Left colon (tissue), 2 donors: ENCODE data around the gene LRRTM1. TPM values are rescaled to one million over a fixed set of nuclear protein-coding genes. Genes with fewer than 3 reads are reported as not detected.

Source experiments
- ATAC-seq: fragments of 200-7000 bp; cut with Tn5 transposase; one replicate; pipeline ENCODE4 v1.9.1; 2020; ENCODE audit warnings: mild to moderate bottlenecking, moderate library complexity
- DNase-seq, 2 donors: peaks; one replicate each; pipeline ENCODE4 v3.0.0-alpha.2; 2020
- intact Hi-C, 2 donors: fragments of 100-400 bp; cut with DNase I in 1 of 2; cut with micrococcal nuclease in 1 of 2; formaldehyde crosslinking; loops; one replicate each; pipeline versions ENCODE4 v1.11.2 to v1.14.0; 2022; cut with DNase I, micrococcal nuclease
- total RNA-seq, 2 donors: library from RNA; stranded (reverse); fragmentation: NEBNext Ultra II Directional; extraction: Animal tissue kit (Norgen Biotek cat#: 25700); gene quantifications; one replicate each; pipeline ENCODE4 v1.2.1, GENCODE V29; 2021
- donor health status: DM: no; HTN: no; CAD: no.
- donor health status: DM: yes; HTN: yes; CAD: no.

The LRRTM1 gene
- total RNA-seq, 2 donors from 2014 or later, result 0.21 to 0.34 TPM

DNA sequence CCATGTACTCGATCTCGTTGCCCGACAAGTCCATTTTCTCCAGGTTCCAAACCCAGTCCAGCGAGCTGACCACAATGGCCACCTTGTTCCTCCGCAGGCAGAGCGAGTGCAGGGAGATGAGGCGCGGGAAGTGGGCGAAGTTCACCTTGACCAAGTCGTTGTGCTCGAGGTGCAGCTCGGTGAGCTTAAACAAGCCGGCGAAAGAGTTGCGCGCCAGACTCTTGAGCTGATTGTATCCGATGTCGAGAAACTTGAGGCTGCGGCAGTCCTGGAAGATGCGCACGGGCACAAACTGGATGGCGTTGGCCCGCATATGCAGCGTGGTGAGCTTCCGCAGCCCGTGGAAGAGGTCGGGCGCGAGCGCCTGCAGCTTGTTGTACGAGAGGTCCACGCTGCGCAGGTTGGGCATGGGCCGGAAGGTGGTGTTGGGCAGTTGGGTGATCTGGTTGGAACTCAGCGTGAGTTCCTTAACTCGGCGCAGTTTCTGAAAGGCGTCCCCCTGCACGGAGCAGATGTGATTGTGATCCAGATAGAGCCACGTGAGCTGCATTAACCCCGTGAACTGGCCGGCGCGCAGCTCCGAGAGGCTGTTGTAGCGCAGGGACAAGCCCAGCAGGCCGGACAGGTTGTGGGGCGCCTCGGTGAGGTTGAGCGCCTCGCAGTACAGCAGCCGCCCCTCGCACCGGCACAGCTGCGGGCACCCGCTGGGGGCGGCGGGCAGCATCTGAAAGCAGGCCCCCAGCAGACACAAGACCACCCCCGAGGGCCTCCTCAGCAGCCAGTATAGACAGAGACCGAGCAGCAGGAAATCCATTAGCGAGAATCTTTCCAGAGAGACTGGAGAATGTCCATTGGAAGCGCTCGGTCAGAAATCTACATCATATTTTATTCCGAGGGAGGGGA lies 1.3 kb downstream of the LRRTM1 start:
- peak; percentile 34 for ATAC-seq
- DNase-seq, result peak in 1 of 2 donors; percentile 7
- intact Hi-C loops, result no loop called here

DNA sequence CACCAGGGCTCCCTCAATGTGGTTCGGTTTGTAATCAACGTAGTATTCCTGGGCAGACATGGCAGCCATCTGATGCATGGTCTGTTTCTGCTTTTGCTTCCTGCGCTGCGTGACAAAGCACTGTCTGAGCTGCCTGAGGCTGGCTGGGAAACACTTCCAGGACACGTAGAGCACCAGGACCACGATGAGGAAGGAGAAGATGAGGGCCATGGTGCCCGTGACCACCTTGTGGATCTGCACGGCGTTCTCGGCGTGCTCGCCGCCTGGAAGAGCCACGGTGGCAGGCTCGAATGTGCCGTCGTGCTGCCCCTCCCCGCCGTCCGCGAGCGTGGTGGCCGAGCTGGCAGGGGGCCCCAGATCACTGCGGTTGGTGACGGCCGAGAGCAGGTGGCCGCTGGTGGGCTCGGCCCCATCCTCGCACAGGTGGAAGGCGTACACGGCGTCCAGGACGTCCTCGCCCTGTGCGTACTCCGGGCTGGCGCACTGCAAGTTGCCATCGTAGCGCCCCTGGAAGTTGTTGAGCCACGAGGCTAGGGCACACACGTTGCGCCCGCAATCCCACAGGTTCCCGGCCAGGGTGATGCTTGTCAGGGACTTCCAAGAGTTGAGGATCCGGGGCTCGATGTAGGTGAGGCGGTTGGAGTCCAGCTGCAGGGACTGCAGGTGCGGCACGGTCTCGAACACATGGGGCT lies 2.1 kb downstream of the LRRTM1 start:
- intact Hi-C loops, result no loop called here
- DNase-seq (no peak), ATAC-seq (no peak)

DNA sequence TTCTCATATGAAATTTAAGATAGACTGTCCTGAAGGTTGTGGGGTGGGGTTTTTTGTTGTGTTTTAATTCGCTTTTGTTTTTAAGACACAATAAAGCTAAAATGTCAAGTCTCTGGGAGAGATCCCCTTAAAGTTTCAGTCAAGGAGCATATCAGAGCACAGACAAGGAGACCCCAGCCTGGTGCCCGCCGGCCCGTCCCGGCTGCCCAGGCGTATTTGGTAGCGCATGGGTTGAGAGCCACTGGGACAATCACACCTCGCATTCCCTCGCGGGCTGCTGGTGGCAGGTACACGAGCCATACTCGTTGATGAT lies 2.6 kb downstream of the LRRTM1 start:
- ATAC-seq, result no peak
- DNase-seq, result no peak
- intact Hi-C loops, result no loop called here

DNA sequence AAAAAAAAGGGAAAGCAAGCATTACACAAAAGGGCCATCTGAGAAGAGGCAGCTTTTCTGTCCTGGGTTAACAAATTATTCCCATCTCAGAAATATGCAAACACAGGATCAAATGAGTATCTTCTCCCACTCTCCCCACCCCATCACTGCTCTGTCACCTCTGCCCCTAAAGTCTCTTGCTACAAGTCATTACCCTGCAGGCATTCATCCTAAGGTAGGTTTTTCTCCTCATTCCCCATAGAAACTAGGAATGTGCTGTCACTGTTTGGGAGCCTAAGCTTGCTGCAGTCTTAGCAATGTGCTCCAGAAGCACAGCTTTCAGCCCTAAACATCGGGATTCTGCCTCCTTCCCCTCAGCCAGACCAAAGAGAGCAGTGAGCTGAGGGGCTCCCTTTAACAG lies 3.6 kb downstream of the LRRTM1 start:
- DNase-seq, result no peak
- intact Hi-C loops, result no loop called here
- no peak for ATAC-seq

DNA sequence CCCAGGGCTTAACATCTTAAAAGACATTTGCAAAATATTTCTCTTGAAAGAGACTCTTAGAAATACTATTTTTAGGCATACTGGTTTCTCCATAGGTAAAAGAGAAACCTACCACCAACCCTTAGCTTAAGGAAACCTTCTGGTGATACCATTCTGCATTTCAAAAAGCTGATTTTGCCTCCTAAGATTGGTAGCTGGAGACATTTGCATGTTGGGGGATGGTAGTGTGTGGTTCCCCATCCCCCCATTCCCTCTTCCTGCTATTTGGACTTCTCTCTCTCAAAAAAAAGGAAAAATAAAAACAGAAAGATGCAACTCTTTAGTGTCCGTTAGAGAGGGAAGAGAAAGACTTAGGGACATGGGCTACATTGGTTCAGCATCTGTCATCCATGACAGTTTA lies 4.2 kb downstream of the LRRTM1 start:
- no peak for DNase-seq
- no peak for ATAC-seq
- intact Hi-C loops, result no loop called here

DNA sequence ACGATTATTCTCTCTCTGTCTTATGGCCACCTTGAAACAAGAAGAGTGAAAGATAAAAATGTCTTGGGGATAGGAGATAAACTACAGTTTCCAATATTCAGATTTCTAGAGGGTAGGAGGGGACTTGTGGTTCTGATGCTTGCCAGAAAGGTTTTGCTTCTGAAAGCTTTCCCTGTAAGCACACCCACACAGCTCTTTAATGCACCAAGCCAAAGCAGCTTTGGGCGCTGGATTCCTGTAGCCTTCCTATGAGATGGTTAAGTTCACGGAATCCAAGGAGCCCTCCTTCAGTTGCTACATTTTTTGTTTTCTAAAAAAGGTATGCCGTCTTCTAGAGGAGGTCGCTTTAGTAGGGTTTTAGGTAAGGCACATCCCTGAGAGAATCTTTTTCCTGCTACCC lies 4.9 kb downstream of the LRRTM1 start:
- ATAC-seq (no peak), DNase-seq (no peak)
- intact Hi-C loops, result no loop called here

DNA sequence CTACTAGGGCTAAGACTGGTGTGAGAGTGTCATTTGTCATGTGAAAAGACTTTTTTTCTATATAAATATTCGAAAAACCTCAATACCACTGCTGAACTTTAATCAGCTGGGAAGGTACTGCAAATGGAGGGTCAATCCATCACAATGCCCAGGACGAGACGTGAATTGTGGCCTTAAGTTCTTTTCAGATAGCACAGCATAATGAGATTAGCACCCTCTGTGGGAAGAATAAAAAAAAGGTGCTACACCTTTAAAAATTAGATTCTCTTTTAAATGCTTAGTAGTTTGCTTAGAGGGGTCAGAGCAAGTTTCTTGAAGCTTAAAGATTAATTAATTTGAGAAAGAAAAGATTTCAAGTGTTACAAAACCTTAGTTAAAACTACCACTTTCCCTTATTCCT lies 5.6 kb downstream of the LRRTM1 start:
- DNase-seq (no peak), ATAC-seq (no peak)
- intact Hi-C loops, result no loop called here

DNA sequence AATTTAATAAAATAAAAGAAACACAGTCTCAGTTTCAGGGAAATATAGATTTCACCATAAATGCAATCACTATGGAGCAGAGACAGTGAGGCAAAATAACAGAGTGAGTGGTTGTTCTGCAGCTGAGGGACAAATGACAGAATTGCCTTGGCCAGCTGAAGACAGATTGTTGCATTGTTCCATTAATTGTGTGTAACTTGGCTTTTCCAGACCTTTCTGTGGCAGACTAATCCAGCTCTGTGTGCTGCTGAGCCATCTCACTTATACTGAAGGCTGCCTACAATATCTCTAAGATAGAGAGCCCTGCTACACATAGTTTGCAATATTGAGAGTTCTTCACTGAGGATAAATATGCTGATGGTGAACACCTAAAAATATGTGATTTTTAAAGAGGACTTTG lies 11.5 kb downstream of the LRRTM1 start:
- no peak for ATAC-seq
- intact Hi-C loops, result no loop called here
- DNase-seq, result no peak

DNA sequence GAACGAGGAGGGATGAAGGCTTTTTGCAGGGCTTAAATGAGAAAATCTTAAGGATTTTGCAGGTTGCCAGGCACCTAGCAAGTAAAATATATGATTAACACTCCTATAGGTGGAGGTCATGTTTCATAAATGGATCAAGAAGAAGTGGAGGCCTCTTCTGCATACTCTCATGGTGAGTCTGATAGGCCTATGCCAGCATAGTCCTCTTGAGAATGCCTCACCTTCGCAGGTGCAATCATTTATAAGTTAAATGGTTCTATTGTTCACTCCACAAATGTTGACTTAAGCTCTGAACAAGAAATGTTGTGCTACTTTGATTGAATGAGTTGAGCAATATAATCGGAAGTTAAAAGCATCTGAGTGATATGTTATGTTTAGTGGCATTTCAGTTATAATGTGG lies 12.1 kb downstream of the LRRTM1 start:
- intact Hi-C loops, result no loop called here
- peak; percentile 86 for ATAC-seq
- DNase-seq, result no peak

DNA sequence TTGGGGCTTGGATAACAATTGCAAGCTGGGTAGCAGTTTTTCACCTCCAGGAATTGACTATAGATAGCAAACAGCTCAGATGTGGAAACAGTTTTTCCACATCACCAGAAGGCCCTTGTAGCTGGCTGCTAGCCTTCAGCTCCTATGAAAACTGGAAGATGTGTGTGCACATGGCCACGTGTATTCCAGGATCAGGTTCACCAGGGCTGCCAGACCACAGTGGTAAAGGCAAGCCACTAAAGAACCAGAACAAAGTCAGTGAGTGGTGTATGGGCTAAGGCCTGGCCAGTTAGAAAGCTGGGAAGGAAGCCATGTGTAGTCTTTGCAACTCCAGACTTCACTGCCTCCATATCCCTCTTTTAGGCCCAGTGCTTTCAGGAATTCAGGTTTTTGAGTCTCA lies 12.9 kb downstream of the LRRTM1 start:
- ATAC-seq (no peak), DNase-seq (no peak)
- intact Hi-C loops, result no loop called here

DNA sequence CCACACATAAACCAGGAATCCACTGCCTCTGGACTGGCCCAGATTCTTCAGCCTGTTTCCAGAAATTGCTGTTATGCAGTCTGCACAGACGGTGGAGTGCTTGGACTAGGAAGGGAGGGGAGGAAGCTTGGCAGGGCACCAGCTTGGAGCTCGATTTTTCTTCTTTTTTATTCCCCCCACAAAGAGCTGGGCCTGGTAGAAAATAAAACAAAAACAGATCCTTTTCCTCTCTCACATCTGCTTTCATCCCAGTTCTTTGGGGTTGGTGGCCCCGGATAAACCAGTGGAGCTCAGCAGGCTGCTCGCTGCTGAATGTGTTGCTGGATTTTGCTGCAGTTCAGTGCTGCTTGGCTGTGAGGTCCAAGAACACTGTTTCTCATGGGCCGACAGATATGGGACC lies 16.0 kb downstream of the LRRTM1 start:
- DNase-seq, result peak in 1 of 2 donors; percentile 8

DNA sequence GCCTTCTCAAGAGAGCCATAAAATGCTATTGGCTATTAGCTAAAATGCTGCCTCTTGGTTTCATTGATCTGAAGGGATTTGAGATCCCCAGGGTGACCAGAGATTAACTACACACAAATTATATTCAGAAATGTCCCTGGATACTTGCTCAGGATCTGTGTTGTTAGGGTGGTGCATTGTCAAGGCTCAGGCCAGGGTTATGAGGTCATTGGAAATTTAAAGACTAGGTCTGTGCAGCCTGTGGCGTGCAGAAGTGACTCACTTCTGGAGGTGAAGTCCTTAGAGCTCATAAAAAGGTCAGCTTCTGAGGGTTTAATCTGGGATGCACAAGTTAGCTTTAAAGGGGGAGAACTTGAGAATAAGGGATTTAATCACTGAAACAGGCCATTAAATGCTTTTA lies 23.5 kb downstream of the LRRTM1 start:
- no peak for ATAC-seq
- DNase-seq, result no peak
- intact Hi-C loops, result no loop called here

More for the DNA sequence above, 16.0 kb downstream of the LRRTM1 start:
- ATAC-seq, result peak; percentile 41
- intact Hi-C loops, result no loop called here

DNA sequence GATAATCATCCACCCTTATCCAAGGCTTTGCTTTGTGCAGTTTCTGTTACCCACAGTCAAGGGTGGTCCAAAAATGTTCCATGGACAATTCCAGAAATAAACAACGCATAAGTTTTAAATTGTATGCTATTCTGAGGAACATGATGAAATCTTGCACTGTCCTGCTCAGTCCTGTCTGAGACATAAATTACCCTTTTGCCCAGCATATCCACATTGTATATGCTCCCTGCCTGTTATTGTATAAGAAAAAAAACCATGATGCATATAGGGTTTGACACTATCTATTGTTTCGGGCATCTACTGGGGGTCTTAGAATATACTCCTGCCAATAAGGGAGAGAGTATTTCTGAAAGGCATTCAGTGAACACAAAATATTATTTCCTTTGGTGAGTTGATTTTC lies 24.0 kb downstream of the LRRTM1 start:
- DNase-seq (no peak), ATAC-seq (no peak)
- intact Hi-C loops, result no loop called here

DNA sequence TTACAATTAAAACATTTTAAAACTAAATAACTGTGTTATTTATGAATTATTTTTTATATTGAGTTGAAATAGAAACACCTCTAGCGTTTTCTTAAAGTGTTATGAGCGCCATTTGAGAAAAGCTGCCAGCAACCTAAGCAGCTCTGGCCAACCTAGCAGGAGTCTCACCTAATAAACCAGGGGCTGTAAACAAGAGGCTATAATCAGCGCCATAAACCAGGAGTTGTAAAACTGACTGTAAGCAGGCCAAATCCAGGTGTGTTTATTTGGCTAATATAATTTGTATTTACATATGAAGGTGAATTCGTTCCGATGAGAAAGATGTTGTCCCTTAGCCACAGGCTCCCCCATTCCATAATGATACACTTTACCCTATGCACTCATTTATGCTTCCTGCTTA lies 34.7 kb downstream of the LRRTM1 start:
- intact Hi-C loops, result no loop called here
- DNase-seq, result peak in 1 of 2 donors; percentile 12
- ATAC-seq, result peak; percentile 100

DNA sequence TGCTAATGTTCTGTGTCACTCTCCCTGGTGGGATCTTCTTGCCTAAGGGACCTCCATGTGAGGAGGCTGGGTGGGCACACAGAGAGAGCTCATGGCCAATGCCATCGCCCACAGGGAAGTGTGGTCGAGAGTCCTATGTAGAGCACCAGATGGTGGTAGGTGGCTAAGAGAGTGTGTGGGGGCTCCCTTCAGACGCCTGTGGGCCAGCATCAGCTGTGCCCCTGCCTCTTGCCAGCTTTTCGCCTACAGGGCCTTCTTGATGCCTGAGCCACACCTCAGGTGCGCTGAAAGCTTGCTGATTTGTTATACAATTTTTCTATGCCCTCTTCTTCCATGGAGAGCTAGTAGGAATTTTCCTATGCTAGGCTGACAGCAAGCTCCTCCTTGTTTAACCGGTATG lies 38.3 kb downstream of the LRRTM1 start:
- DNase-seq, result no peak
- intact Hi-C loops, result no loop called here
- no peak for ATAC-seq

DNA sequence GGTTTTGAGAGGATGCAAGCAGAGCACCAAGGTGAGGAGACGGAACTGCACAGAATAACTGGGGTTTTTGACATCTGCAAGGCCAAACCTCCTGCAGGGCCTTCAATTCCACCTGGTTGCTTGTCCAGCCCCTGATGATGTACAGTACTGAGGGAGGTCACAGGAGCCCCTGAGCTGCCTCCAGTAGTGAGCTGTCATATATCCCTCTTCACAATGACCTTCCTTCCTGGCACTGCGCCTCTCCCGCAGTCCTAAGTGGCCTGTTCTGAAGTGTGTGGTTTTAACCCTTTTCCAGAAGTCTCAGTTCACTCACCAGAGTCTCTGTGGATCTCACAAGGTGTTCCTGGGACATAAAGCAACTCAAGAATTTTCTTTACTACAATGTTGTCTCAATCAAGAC lies 45.3 kb downstream of the LRRTM1 start:
- intact Hi-C loops, result no loop called here
- ATAC-seq, result no peak

DNA sequence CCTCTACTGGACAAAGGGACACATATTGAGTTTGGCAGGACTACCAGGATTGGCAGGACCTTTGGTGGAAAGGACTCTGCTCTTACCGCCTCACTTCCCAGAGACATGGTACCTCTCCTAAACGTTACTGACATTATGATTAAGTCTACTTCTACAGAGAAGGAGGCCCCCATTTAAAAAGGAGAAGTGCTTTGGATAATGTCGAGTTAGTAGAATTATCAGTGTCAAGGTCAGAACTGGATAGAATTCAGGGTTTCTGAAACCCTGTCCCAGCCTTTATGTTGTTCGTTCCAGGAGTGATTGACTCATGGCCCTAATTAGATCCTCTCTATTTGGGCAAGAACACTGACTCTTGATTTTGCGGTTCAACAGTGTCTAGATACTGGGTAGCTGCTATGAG lies 45.8 kb downstream of the LRRTM1 start:
- intact Hi-C loops, result no loop called here
- ATAC-seq (no peak), DNase-seq (no peak)

More for the DNA sequence above, 45.3 kb downstream of the LRRTM1 start:
- DNase-seq, result no peak

DNA sequence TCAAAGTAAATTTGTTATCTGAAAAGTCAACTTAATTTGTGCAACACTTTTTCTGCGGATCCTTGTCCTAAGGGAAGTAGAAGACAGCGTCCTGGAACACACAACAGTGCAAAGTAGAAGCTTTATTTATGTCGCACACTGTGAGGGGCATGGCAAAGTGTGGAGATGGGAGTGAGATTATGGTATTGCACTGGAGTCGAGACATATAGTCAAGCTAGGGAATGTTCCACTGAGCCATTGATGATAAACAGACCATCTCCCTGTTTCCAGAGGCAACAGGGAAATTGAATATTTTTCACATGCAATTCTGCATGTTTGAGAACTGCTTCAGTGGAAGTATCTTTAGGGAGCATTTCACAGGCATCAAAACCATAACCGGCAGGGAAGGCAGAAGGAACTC lies 46.2 kb downstream of the LRRTM1 start:
- ATAC-seq (no peak), DNase-seq (no peak)
- intact Hi-C loops, result no loop called here

DNA sequence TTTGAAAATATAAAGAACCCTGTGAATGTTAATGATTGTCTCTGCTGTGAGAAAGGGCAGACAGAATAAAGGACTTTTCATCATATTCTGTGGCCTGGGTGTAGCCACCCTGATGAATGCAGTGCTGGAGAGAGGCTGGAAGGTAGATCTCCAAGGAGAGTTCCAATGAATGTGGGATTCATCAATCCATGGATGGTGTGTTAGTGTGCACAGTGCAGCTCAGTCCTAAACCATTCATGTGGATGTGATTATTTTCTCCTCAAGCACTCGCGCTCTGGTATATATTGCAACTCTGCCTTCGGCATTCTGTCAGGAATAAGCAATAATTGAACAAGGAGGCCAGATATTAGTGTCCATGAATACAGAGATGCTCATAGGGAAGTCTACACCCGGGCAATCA lies 47.1 kb downstream of the LRRTM1 start:
- DNase-seq (no peak), ATAC-seq (no peak)
- intact Hi-C loops, result no loop called here

DNA sequence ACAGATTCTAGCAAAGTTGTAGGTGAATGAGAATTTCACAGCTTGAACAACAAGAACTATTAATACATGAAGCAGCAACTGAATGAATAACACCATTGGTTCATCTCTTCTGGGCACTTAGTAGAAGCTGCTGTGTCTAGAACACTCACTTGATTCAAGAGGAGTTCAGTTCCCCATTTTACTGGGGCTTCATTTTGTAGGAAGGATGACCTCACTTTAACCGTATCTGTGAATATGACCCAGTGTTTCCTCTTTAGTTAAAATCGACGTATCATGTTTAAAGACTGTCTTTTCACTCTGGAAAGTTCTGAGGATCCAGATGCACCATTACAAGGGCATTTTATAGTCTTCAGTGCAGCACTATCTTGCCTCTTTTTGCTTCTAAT lies 47.8 kb downstream of the LRRTM1 start:
- ATAC-seq (no peak), DNase-seq (no peak)
- intact Hi-C loops, result no loop called here
